PC-9 (cell line): Measurements from ENCODE around the gene CAPN14. TPM values are rescaled to one million over a fixed set of nuclear protein-coding genes. Genes with fewer than 3 reads are reported as not detected.

ENCODE experiments used
- BruUV-seq: library from RNA; stranded (reverse); fragments of 400-500 nt; replicated peaks from 2 replicates; lab custom pipeline; 2021; lab: Mats Ljungman, UMichigan
- CTCF ChIA-PET: fragments of 300-600 bp; sonication (Branson Sonifier 250); formaldehyde crosslinking; loops from one replicate; lab custom pipeline; 2022; ENCODE audit warnings: antibody characterized with exemption; lab: Charles Lee
- POLR2A ChIA-PET: fragments of 300-600 bp; sonication (Branson Sonifier 250); formaldehyde crosslinking; loops from one replicate; lab custom pipeline; 2022; ENCODE audit warnings: antibody characterized with exemption; ENCODE audit not compliant: unreplicated experiment; lab: Charles Lee
- DNase-seq, 2 experiments: peaks; one replicate each; pipeline versions ENCODE4 v3.0.0 to v3.0.0-alpha.2; 2015 to 2022; ENCODE audit warnings: mixed read lengths in 1 of 2
- H2AFZ ChIP-seq: fragments of 200-600 bp; sonication (generic); 2 replicates; pipeline ENCODE4 v1.8.1; 2017; ENCODE audit warnings: antibody characterized with exemption
- H3F3A ChIP-seq: fragments of 200-600 bp; sonication (generic); 2 replicates; pipeline ENCODE4 v1.8.1; 2017; ENCODE audit warnings: antibody characterized with exemption, mild to moderate bottlenecking, low read depth; ENCODE audit not compliant: insufficient read depth
- H3K27ac ChIP-seq: fragments of 200-600 bp; sonication (generic); 2 replicates; pipeline ENCODE4 v1.6.1; 2016; ENCODE audit warnings: mixed run types
- H3K27me3 ChIP-seq: fragments of 200-600 bp; sonication (generic); 2 replicates; pipeline ENCODE4 v1.6.1; 2016; ENCODE audit warnings: low read depth, mixed run types; ENCODE audit not compliant: insufficient read depth
- H3K36me3 ChIP-seq: fragments of 200-600 bp; sonication (generic); 2 replicates; pipeline ENCODE4 v1.6.1; 2016; ENCODE audit warnings: low read depth, mixed run types
- H3K4me1 ChIP-seq: fragments of 200-600 bp; sonication (generic); replicated peaks from 2 replicates; pipeline ENCODE4 v1.6.1; 2016; ENCODE audit warnings: mixed run types; ENCODE audit not compliant: insufficient read depth
- H3K4me2 ChIP-seq: fragments of 200-600 bp; sonication (generic); 2 replicates; pipeline ENCODE4 v1.6.1; 2017; ENCODE audit warnings: mixed run types
- H3K4me3 ChIP-seq: fragments of 200-600 bp; sonication (generic); 2 replicates; pipeline ENCODE4 v1.6.1; 2016; ENCODE audit warnings: mixed run types
- H3K79me2 ChIP-seq: fragments of 200-600 bp; sonication (generic); 2 replicates; pipeline ENCODE4 v1.6.1; 2017; ENCODE audit warnings: low read depth, mixed run types
- H3K9me2 ChIP-seq: fragments of 200-600 bp; sonication (generic); 2 replicates; pipeline ENCODE4 v1.8.1; 2017; ENCODE audit warnings: mild to moderate bottlenecking; ENCODE audit not compliant: insufficient read depth
- H3K9me3 ChIP-seq: fragments of 200-600 bp; sonication (generic); 2 replicates; pipeline ENCODE4 v1.8.1; 2016; ENCODE audit warnings: low read depth; ENCODE audit not compliant: insufficient read depth
- H4K20me1 ChIP-seq: fragments of 200-600 bp; sonication (generic); 2 replicates; pipeline ENCODE4 v1.8.1; 2017; ENCODE audit not compliant: insufficient read depth
- CTCF ChIP-seq: fragments of 200-600 bp; sonication (generic); conservative IDR thresholded peaks from 2 replicates; pipeline ENCODE4 v1.6.1; 2017; ENCODE audit warnings: mixed run types, antibody characterized with exemption, mild to moderate bottlenecking, moderate library complexity
- EZH2 ChIP-seq: fragments of 200-600 bp; sonication (generic); IDR thresholded peaks from 2 replicates; pipeline ENCODE4 v1.8.0; 2017; ENCODE audit warnings: antibody characterized with exemption, low read depth
- intact Hi-C: fragments of 100-400 bp; cut with micrococcal nuclease; formaldehyde crosslinking; loops from one replicate; pipeline ENCODE4 v1.10.0; 2022; ENCODE audit not compliant: unreplicated experiment
- total RNA-seq: library from RNA; stranded (reverse); gene quantifications from 2 replicates; pipeline ENCODE4 v1.2.3, GENCODE V29; 2021

CAPN14 gene
- total RNA-seq, 1 experiment from 2014 or later: 0.35 TPM

- H2AFZ ChIP-seq: no peak overlapping the region
- H3F3A ChIP-seq: peaks cover 10% of the 10 kb centered on the region; the same call in 1 of the 2 replicates
- H3K79me2 ChIP-seq: no peaks in the 10 kb centered on the region
- ChIA-PET POLR2A (no interaction called here), CTCF (no interaction called here)
- TF ChIP-seq EZH2: no peak
- no peak for TF ChIP-seq CTCF
- BruUV-seq: no TSS peak
- intact Hi-C loops: loop anchor here (5.0 kb wide), 1 partner anchor 97 kb away; no protein-coding TSS in a partner anchor
- H3K27me3 ChIP-seq: no peaks in the 10 kb centered on the region
- H3K4me1 ChIP-seq: peaks cover 10% of the 10 kb centered on the region
- H3K9me3 ChIP-seq: no peaks in the 10 kb centered on the region
- H3K9me2 ChIP-seq: no peaks in the 10 kb centered on the region
- no peak for DNase-seq
- peak overlapping the region; percentile 90 for H3K4me2 ChIP-seq
- no peak overlapping the region for H3K27ac ChIP-seq
- H3K36me3 ChIP-seq: no peaks in the 10 kb centered on the region
- no peak overlapping the region; the same call in 1 of the 2 replicates for H3K4me3 ChIP-seq
- no peaks in the 10 kb centered on the region for H4K20me1 ChIP-seq
Measured at GRCh38 chr2:31234683-31235503, 17.6 kb upstream of the CAPN14 start.

- Histone ChIP-seq H3K27ac (no peak within 1 kb of the TSS), H2AFZ (peak within 1 kb of the TSS; percentile 81), H3K4me3 (peak within 1 kb of the TSS; percentile 62), H3K27me3 (no peaks in the 10 kb centered on the region), H4K20me1 (no peaks in the 10 kb centered on the region), H3K36me3 (no peaks in the 10 kb centered on the region), H3K9me3 (no peaks in the 10 kb centered on the region), H3F3A (peaks cover 10% of the 10 kb centered on the region; the same call in 1 of the 2 replicates), H3K4me2 (peak within 1 kb of the TSS; percentile 90), H3K79me2 (no peaks in the 10 kb centered on the region), H3K9me2 (no peaks in the 10 kb centered on the region), H3K4me1 (peaks cover 10% of the 10 kb centered on the region)
- ChIA-PET POLR2A (no interaction called here), CTCF (interaction anchor here (0.6 kb wide), 2 partner anchors 289 to 1493 kb away, joined by 3 to 4 read pairs; no protein-coding TSS in a partner anchor)
- peak; percentile 69 to 82 for DNase-seq
- TF ChIP-seq EZH2 (no peak), CTCF (peak; percentile 73)
- intact Hi-C loops: loop anchor here (2.0 to 5.0 kb wide), 2 partner anchors 98 to 197 kb away; no protein-coding TSS in a partner anchor
- BruUV-seq: TSS peak; percentile 22
Measured at GRCh38 chr2:31233741-31234682, 16.7 kb upstream of the CAPN14 start, which contains the start of gene EHD3. Gene EHD3, plus strand, starts transcription at chr2:31234152. Its CDS starts 470 bp downstream, at chr2:31234622.

GRCh38 chr2:31233231-31233630 is 15.9 kb upstream of the CAPN14 start:
- H3K79me2 ChIP-seq: no peaks in the 10 kb centered on the region
- H3K27ac ChIP-seq: no peak overlapping the region
- H3K27me3 ChIP-seq: no peaks in the 10 kb centered on the region
- ChIA-PET POLR2A (no interaction called here), CTCF (interaction anchor here (0.6 kb wide), 1 partner anchor 1494 kb away, joined by 4 read pairs; no protein-coding TSS in a partner anchor)
- no peak for DNase-seq
- no peak for TF ChIP-seq CTCF
- H2AFZ ChIP-seq: peak overlapping the region; percentile 81
- peak overlapping the region; percentile 62 for H3K4me3 ChIP-seq
- peaks cover 10% of the 10 kb centered on the region; the same call in 1 of the 2 replicates for H3F3A ChIP-seq
- no peaks in the 10 kb centered on the region for H3K36me3 ChIP-seq
- no peaks in the 10 kb centered on the region for H3K9me3 ChIP-seq
- peaks cover 10% of the 10 kb centered on the region for H3K4me1 ChIP-seq
- peak overlapping the region; percentile 90 for H3K4me2 ChIP-seq
- BruUV-seq: no TSS peak
- H4K20me1 ChIP-seq: no peaks in the 10 kb centered on the region
- H3K9me2 ChIP-seq: no peaks in the 10 kb centered on the region
- intact Hi-C loops: loop anchor here (2.0 to 5.0 kb wide), 2 partner anchors 99 to 198 kb away; no protein-coding TSS in a partner anchor
